ENCODE data around the gene TGFBR1.

Gene TGFBR1

GRCh38 chr9:99138424-99139284 is 33.7 kb downstream of the TGFBR1 start:
- no peak for DNase-seq

GRCh38 chr9:99139868-99140267 is 35.0 kb downstream of the TGFBR1 start:
- no peak for DNase-seq

GRCh38 chr9:99140685-99141314 is 35.9 kb downstream of the TGFBR1 start:
- peak; percentile 43 for DNase-seq

GRCh38 chr9:99141849-99142248 is 36.9 kb downstream of the TGFBR1 start:
- no peak for DNase-seq

- no peak for DNase-seq
Measured at GRCh38 chr9:99142275-99142674, 37.4 kb downstream of the TGFBR1 start.

GRCh38 chr9:99143655-99144054 is 38.7 kb downstream of the TGFBR1 start:
- DNase-seq: no peak

GRCh38 chr9:99144966-99145365 is 40.1 kb downstream of the TGFBR1 start:
- no peak for DNase-seq

- no peak for DNase-seq
Measured at GRCh38 chr9:99146574-99146973, 41.7 kb downstream of the TGFBR1 start.

GRCh38 chr9:99147177-99147576 is 42.3 kb downstream of the TGFBR1 start:
- no peak for DNase-seq

GRCh38 chr9:99150451-99151171 is 45.7 kb downstream of the TGFBR1 start:
- DNase-seq: no peak

- DNase-seq: no peak
Measured at GRCh38 chr9:99154356-99154755, 49.4 kb downstream of the TGFBR1 start.

GRCh38 chr9:99155736-99156135 is 50.8 kb downstream of the TGFBR1 start:
- no peak for DNase-seq

- no peak for DNase-seq
Measured at GRCh38 chr9:99158629-99159028, 53.7 kb downstream of the TGFBR1 start.

GRCh38 chr9:99160173-99160572 is 55.3 kb downstream of the TGFBR1 start:
- DNase-seq: no peak

- no peak for DNase-seq
Measured at GRCh38 chr9:99162759-99163364, 57.9 kb downstream of the TGFBR1 start.

GRCh38 chr9:99166149-99166548 is 61.2 kb downstream of the TGFBR1 start:
- no peak for DNase-seq

- no peak for DNase-seq
Measured at GRCh38 chr9:99167119-99167518, 62.2 kb downstream of the TGFBR1 start.

GRCh38 chr9:99167694-99168093 is 62.8 kb downstream of the TGFBR1 start:
- DNase-seq: no peak

- DNase-seq: no peak
Measured at GRCh38 chr9:99169086-99169485, 64.2 kb downstream of the TGFBR1 start.

- DNase-seq: no peak
Measured at GRCh38 chr9:99169982-99170761, 65.3 kb downstream of the TGFBR1 start.

- no peak for DNase-seq
Measured at GRCh38 chr9:99171225-99172123, 66.6 kb downstream of the TGFBR1 start.
